Vagina (tissue), 2 donors: Measurements from ENCODE around the gene HSCB. TPM values are rescaled to one million over a fixed set of nuclear protein-coding genes. Genes with fewer than 3 reads are reported as not detected.

Experiments used
- DNase-seq, 2 donors: peaks; one replicate each; pipeline ENCODE4 v3.0.0-alpha.2; 2017; ENCODE audit errors: extremely low spot score in 2 of 2
- H3K27ac ChIP-seq: fragments of 200-600 bp; sonication (generic); one replicate; pipeline ENCODE4 v1.5.1; 2019
- H3K27me3 ChIP-seq: fragments of 200-600 bp; sonication (generic); one replicate; pipeline ENCODE4 v1.5.1; 2019
- H3K36me3 ChIP-seq, 2 donors: fragments of 200-600 bp; sonication (generic); one replicate each; pipeline ENCODE4 v1.5.1; 2017 to 2019
- H3K4me1 ChIP-seq: fragments of 200-600 bp; sonication (generic); one replicate; pipeline ENCODE4 v1.5.1; 2019
- H3K4me3 ChIP-seq, 2 donors: fragments of 200-600 bp; sonication (generic); 1 replicate in 1 of 2; 2 replicates in 1 of 2; pipeline ENCODE4 v1.5.1; 2016 to 2019
- H3K9me3 ChIP-seq: fragments of 200-600 bp; sonication (generic); one replicate; pipeline ENCODE4 v1.5.1; 2019
- CTCF ChIP-seq, 3 experiments: fragments of 450-650 bp in 2 of 3; fragments of 200-600 bp in 1 of 3; sonication (generic) in 1 of 3; IDR thresholded peaks; one replicate each; pipeline ENCODE4 v1.5.1; 2017 to 2019; ENCODE audit warnings: antibody characterized with exemption in 3 of 3, mild to moderate bottlenecking in 2 of 3, moderate library complexity in 2 of 3
- POLR2A ChIP-seq, 2 donors: fragments of 450-650 bp; IDR thresholded peaks; one replicate each; pipeline ENCODE4 v1.6.1; 2017; ENCODE audit warnings: antibody characterized with exemption in 2 of 2, mild to moderate bottlenecking in 2 of 2, moderate library complexity in 2 of 2
- POLR2AphosphoS5 ChIP-seq, 2 donors: sonication (generic); formaldehyde crosslinking; IDR thresholded peaks; one replicate each; pipeline ENCODE4 v1.9.0; 2017; ENCODE audit warnings: antibody characterized with exemption in 2 of 2, mild to moderate bottlenecking in 2 of 2, low read depth in 1 of 2; ENCODE audit not compliant: insufficient read depth in 1 of 2
- intact Hi-C: fragments of 100-400 bp; cut with DNase I; formaldehyde crosslinking; loops from one replicate; pipeline ENCODE4 v1.15.1; 2023
- total RNA-seq: library from RNA; depleted of rRNA; stranded (reverse); fragments of >200 nt; gene quantifications from one replicate; pipeline ENCODE4 v1.2.3, GENCODE V29; 2016

Gene HSCB
- total RNA-seq, 1 donor from 2014 or later, result 15.0 TPM

- no peak overlapping the region for H3K4me3 ChIP-seq
- no peaks in the 10 kb centered on the region for H3K9me3 ChIP-seq
- H3K4me1 ChIP-seq, result peaks cover 21% of the 10 kb centered on the region
- H3K36me3 ChIP-seq, result no peaks in the 10 kb centered on the region
- TF ChIP-seq POLR2AphosphoS5 (IDR thresholded peaks at IDR 0.05; ENCODE audit: insufficient read depth in 1 of 2, low read depth in 1 of 2) (no peak), CTCF (IDR thresholded peaks at IDR 0.05) (no peak), POLR2A (IDR thresholded peaks at IDR 0.05) (no peak)
- DNase-seq, result no peak
- intact Hi-C loops, result no loop called here
- no peak overlapping the region for H3K27ac ChIP-seq
- H3K27me3 ChIP-seq, result no peaks in the 10 kb centered on the region
These were observed 27.7 kb upstream of the HSCB start for GRCh38 chr22:28714043-28714628.

DNA sequence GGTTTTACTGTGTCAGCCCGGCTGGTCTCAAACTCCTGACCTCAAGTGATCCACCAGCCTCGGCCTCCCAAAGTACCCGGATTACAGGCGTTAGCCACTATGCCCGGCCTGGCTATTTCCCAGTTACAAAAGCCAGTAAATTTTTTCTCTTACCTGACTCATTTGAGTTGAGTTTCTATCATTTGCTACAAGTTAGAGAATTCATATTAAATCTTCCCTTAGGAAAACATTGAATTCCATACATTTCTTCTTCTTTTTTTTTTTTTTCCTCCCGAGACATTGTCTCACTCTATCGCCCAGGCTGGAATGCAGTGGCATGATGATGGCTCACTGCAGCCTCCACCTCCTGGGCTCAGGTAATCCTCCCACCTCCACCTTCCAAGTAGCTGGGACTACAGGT is 26.2 kb upstream of the HSCB start:
- intact Hi-C loops, result no loop called here

DNA sequence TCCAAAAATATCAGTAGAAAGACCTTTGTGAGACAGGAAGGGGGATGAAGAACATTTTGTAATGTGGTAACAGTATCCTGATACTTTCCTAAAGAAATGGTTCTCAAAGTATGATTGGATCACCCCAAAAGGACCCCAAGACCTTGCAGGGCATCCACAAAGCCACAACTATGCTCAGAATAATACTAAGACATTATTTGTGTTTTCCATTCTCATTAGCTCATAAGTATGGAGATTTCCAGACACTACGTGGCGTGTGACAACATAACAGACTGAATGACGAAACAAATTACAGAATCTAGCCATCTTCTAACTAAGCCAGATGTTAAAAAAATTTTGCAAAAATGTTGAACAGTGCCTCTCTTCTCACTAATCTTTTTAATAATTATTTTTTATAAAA is 25.2 kb upstream of the HSCB start:
- no peaks in the 10 kb centered on the region for H3K27me3 ChIP-seq
- TF ChIP-seq POLR2AphosphoS5 (IDR thresholded peaks at IDR 0.05; ENCODE audit: insufficient read depth in 1 of 2, low read depth in 1 of 2) (no peak), CTCF (IDR thresholded peaks at IDR 0.05) (no peak), POLR2A (IDR thresholded peaks at IDR 0.05) (no peak)
- intact Hi-C loops, result no loop called here
- H3K4me3 ChIP-seq, result no peak overlapping the region
- H3K36me3 ChIP-seq, result no peaks in the 10 kb centered on the region
- no peaks in the 10 kb centered on the region for H3K9me3 ChIP-seq
- DNase-seq, result no peak
- no peak overlapping the region for H3K27ac ChIP-seq
- peaks cover 5% of the 10 kb centered on the region for H3K4me1 ChIP-seq

More for the DNA sequence above, 26.2 kb upstream of the HSCB start:
- Histone ChIP-seq H3K4me3 (no peak overlapping the region), H3K27me3 (no peaks in the 10 kb centered on the region), H3K27ac (no peak overlapping the region), H3K36me3 (no peaks in the 10 kb centered on the region), H3K4me1 (peaks cover 13% of the 10 kb centered on the region), H3K9me3 (no peaks in the 10 kb centered on the region)
- DNase-seq, result no peak
- TF ChIP-seq CTCF (IDR thresholded peaks at IDR 0.05), result no peak
- TF ChIP-seq POLR2A (IDR thresholded peaks at IDR 0.05), result no peak
- TF ChIP-seq POLR2AphosphoS5 (IDR thresholded peaks at IDR 0.05; ENCODE audit: insufficient read depth in 1 of 2, low read depth in 1 of 2), result no peak

DNA sequence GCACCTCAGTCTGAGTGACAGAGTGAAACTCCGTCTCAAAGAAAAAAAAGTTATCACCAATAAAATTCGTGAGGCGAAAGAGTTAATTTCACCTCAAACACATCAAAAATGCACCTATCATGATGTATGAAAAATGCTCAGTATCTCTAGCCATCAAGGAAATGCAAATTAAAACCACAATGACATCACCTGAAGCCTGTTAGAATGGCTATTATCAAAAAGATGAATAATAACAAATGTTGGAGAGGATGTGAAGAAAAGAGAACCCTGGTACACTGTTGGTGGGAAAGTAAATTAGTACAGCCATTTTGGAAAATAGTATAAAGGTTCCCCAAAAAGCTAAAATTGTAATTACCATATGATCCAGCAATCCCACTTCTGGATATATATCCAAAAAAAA is 23.8 kb upstream of the HSCB start:
- H3K36me3 ChIP-seq, result no peaks in the 10 kb centered on the region
- H3K27me3 ChIP-seq, result no peaks in the 10 kb centered on the region
- no peaks in the 10 kb centered on the region for H3K9me3 ChIP-seq
- no peak for DNase-seq
- intact Hi-C loops, result no loop called here
- H3K27ac ChIP-seq, result no peak overlapping the region
- TF ChIP-seq POLR2AphosphoS5 (IDR thresholded peaks at IDR 0.05; ENCODE audit: insufficient read depth in 1 of 2, low read depth in 1 of 2), result no peak
- no peak for TF ChIP-seq POLR2A (IDR thresholded peaks at IDR 0.05)
- TF ChIP-seq CTCF (IDR thresholded peaks at IDR 0.05), result no peak
- H3K4me1 ChIP-seq, result peaks cover under 1% of the 10 kb centered on the region
- no peak overlapping the region for H3K4me3 ChIP-seq

GRCh38 chr22:28728002-28728401 is 13.8 kb upstream of the HSCB start:
- DNase-seq, result no peak
- Histone ChIP-seq H3K9me3 (no peaks in the 10 kb centered on the region), H3K36me3 (no peaks in the 10 kb centered on the region), H3K4me3 (no peak overlapping the region), H3K4me1 (no peaks in the 10 kb centered on the region), H3K27ac (no peak overlapping the region), H3K27me3 (no peaks in the 10 kb centered on the region)
- intact Hi-C loops, result no loop called here
- TF ChIP-seq POLR2A (IDR thresholded peaks at IDR 0.05) (no peak), POLR2AphosphoS5 (IDR thresholded peaks at IDR 0.05; ENCODE audit: insufficient read depth in 1 of 2, low read depth in 1 of 2) (no peak), CTCF (IDR thresholded peaks at IDR 0.05) (no peak)
